HCT116 (cell line): ENCODE results near the gene LMBR1.

Source experiments
- CEBPB ChIP-seq: IDR thresholded peaks from 2 replicates; pipeline ENCODE4 v1.6.1; 2012; ENCODE audit warnings: low read depth
- EZH2 ChIP-seq: fragments of 200-600 bp; sonication (generic); IDR thresholded peaks from 2 replicates; pipeline ENCODE4 v1.6.1; 2017; ENCODE audit warnings: antibody characterized with exemption, mixed run types
- EZH2phosphoT487 ChIP-seq: fragments of 200-600 bp; IDR thresholded peaks from 2 replicates; pipeline ENCODE4 v1.6.1; 2018; ENCODE audit warnings: antibody characterized with exemption, borderline replicate concordance
- JUND ChIP-seq: IDR thresholded peaks from 2 replicates; pipeline ENCODE4 v1.6.1; 2012
- POLR2A ChIP-seq: IDR thresholded peaks from 2 replicates; pipeline ENCODE4 v1.7.0; 2011; ENCODE audit warnings: borderline replicate concordance; ENCODE audit not compliant: insufficient read depth, insufficient read length; ENCODE audit errors: extremely low read depth
- POLR2AphosphoS5 ChIP-seq: IDR thresholded peaks from 2 replicates; pipeline ENCODE4 v1.6.1; 2011; ENCODE audit warnings: mild to moderate bottlenecking, low read depth, low read length, moderate library complexity
- RAD21 ChIP-seq: IDR thresholded peaks from 2 replicates; pipeline ENCODE4 v1.6.1; 2012; ENCODE audit warnings: low read depth, mild to moderate bottlenecking
- TCF7L2 ChIP-seq: IDR thresholded peaks from 2 replicates; pipeline ENCODE4 v1.7.0; 2011; ENCODE audit warnings: borderline replicate concordance, inconsistent platforms; ENCODE audit not compliant: insufficient read depth, insufficient read length; ENCODE audit errors: extremely low read depth
- ZNF274 ChIP-seq: fragments of 200-500 bp; sonication (Bioruptor generic); IDR thresholded peaks from 2 replicates; pipeline ENCODE4 v1.6.1; 2014; ENCODE audit warnings: mild to moderate bottlenecking, low read depth, low read length, inconsistent platforms
- TF ChIP-seq, protein P1 (sequence below): IDR thresholded peaks from 2 replicates; pipeline ENCODE4 v1.6.1; 2012
- TF ChIP-seq, protein P2 (sequence below), 3 experiments: fragments of 200-600 bp in 1 of 3; sonication (generic) in 1 of 3; IDR thresholded peaks in 2 of 3; conservative IDR thresholded peaks in 1 of 3; 2 replicates each; pipeline ENCODE4 v1.5.1; 2012 to 2017; ENCODE audit warnings: low read depth in 2 of 3, low read length in 2 of 3, antibody characterized with exemption in 1 of 3, borderline replicate concordance in 1 of 3, control low read depth in 1 of 3, mild to moderate bottlenecking in 1 of 3, mixed read lengths in 1 of 3, mixed run types in 1 of 3, moderate library complexity in 1 of 3; ENCODE audit not compliant: insufficient read depth in 1 of 3
- TF ChIP-seq, protein P3 (sequence below): IDR thresholded peaks from 2 replicates; pipeline ENCODE4 v1.6.1; 2012; ENCODE audit warnings: low read depth
- TF ChIP-seq, protein P4 (sequence below): IDR thresholded peaks from 2 replicates; pipeline ENCODE4 v1.6.1; 2011; ENCODE audit warnings: mild to moderate bottlenecking, low read length, moderate library complexity; ENCODE audit not compliant: insufficient replicate concordance; ENCODE audit errors: extremely low read depth
- TF ChIP-seq, protein P5 (sequence below): IDR thresholded peaks from 2 replicates; pipeline ENCODE4 v1.6.1; 2012

DNA sequence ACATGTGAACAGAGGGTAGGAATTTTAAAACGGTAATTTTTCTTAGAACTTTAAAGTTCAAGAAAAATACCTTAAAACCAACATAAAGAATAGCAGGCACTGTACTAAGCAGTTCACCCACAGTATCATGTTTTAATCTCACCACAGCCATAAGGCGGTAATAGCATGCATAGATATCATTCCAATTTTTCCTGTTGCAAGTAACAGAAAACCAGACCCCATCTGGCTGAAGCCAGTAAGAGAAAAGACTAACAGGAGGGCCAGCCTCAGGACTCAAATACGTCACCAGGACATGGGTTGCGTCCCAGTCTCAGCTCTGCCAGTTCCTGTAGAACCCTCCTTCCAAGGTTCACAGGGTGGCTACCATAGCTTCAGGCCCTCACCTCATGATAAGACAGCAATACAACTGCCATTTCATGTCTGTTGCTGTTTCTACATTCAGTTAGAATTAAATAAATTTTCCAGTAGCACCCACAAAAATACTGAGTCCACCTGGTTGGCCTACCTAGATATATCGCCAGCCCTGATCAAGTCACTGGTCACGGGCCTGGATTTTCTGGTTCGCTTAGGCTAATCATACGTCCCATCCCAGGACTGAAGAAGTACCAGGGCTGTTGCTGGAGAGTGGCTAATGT lies 254.4 kb downstream of the LMBR1 start:
- TF ChIP-seq, protein P1, sequence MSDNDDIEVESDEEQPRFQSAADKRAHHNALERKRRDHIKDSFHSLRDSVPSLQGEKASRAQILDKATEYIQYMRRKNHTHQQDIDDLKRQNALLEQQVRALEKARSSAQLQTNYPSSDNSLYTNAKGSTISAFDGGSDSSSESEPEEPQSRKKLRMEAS = no peak
- no peak for TF ChIP-seq POLR2AphosphoS5
- TF ChIP-seq, protein P2, sequence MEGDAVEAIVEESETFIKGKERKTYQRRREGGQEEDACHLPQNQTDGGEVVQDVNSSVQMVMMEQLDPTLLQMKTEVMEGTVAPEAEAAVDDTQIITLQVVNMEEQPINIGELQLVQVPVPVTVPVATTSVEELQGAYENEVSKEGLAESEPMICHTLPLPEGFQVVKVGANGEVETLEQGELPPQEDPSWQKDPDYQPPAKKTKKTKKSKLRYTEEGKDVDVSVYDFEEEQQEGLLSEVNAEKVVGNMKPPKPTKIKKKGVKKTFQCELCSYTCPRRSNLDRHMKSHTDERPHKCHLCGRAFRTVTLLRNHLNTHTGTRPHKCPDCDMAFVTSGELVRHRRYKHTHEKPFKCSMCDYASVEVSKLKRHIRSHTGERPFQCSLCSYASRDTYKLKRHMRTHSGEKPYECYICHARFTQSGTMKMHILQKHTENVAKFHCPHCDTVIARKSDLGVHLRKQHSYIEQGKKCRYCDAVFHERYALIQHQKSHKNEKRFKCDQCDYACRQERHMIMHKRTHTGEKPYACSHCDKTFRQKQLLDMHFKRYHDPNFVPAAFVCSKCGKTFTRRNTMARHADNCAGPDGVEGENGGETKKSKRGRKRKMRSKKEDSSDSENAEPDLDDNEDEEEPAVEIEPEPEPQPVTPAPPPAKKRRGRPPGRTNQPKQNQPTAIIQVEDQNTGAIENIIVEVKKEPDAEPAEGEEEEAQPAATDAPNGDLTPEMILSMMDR (IDR thresholded peaks at IDR 0.05 in 2 of 3, conservative IDR thresholded peaks at IDR 0.05 in 1 of 3; ENCODE audit: borderline replicate concordance in 1 of 3, insufficient read depth in 1 of 3, low read depth in 2 of 3, low read length in 2 of 3) = no peak
- no peak for TF ChIP-seq POLR2A
- TF ChIP-seq ZNF274 = no peak
- no peak for TF ChIP-seq EZH2
- TF ChIP-seq EZH2phosphoT487 = no peak
- TF ChIP-seq, protein P3, sequence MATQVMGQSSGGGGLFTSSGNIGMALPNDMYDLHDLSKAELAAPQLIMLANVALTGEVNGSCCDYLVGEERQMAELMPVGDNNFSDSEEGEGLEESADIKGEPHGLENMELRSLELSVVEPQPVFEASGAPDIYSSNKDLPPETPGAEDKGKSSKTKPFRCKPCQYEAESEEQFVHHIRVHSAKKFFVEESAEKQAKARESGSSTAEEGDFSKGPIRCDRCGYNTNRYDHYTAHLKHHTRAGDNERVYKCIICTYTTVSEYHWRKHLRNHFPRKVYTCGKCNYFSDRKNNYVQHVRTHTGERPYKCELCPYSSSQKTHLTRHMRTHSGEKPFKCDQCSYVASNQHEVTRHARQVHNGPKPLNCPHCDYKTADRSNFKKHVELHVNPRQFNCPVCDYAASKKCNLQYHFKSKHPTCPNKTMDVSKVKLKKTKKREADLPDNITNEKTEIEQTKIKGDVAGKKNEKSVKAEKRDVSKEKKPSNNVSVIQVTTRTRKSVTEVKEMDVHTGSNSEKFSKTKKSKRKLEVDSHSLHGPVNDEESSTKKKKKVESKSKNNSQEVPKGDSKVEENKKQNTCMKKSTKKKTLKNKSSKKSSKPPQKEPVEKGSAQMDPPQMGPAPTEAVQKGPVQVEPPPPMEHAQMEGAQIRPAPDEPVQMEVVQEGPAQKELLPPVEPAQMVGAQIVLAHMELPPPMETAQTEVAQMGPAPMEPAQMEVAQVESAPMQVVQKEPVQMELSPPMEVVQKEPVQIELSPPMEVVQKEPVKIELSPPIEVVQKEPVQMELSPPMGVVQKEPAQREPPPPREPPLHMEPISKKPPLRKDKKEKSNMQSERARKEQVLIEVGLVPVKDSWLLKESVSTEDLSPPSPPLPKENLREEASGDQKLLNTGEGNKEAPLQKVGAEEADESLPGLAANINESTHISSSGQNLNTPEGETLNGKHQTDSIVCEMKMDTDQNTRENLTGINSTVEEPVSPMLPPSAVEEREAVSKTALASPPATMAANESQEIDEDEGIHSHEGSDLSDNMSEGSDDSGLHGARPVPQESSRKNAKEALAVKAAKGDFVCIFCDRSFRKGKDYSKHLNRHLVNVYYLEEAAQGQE = no peak
- no peak for TF ChIP-seq RAD21
- TF ChIP-seq CEBPB = no peak
- no peak for TF ChIP-seq JUND
- TF ChIP-seq, protein P4, sequence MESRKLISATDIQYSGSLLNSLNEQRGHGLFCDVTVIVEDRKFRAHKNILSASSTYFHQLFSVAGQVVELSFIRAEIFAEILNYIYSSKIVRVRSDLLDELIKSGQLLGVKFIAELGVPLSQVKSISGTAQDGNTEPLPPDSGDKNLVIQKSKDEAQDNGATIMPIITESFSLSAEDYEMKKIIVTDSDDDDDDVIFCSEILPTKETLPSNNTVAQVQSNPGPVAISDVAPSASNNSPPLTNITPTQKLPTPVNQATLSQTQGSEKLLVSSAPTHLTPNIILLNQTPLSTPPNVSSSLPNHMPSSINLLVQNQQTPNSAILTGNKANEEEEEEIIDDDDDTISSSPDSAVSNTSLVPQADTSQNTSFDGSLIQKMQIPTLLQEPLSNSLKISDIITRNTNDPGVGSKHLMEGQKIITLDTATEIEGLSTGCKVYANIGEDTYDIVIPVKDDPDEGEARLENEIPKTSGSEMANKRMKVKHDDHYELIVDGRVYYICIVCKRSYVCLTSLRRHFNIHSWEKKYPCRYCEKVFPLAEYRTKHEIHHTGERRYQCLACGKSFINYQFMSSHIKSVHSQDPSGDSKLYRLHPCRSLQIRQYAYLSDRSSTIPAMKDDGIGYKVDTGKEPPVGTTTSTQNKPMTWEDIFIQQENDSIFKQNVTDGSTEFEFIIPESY = no peak
- TF ChIP-seq, protein P5, sequence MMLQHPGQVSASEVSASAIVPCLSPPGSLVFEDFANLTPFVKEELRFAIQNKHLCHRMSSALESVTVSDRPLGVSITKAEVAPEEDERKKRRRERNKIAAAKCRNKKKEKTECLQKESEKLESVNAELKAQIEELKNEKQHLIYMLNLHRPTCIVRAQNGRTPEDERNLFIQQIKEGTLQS = no peak
- TF ChIP-seq TCF7L2 = no peak
